HCT116 (cell line): ENCODE measurements around the gene RYR3. TPM values are rescaled to one million over a fixed set of nuclear protein-coding genes. Genes with fewer than 3 reads are reported as not detected.

Experiments
- ATAC-seq: fragments of 200-7000 bp; cut with Tn5 transposase; 2 replicates; pipeline ENCODE4 v1.9.1; 2020; ENCODE audit warnings: mild to moderate bottlenecking, moderate library complexity
- BruUV-seq: library from RNA; stranded (reverse); fragments of 400-500 nt; replicated peaks from 2 replicates; lab custom pipeline; 2021; lab: Mats Ljungman, UMichigan
- CTCF ChIA-PET: fragments of 300-600 bp; sonication (Branson Sonifier 250); formaldehyde crosslinking; loops from one replicate; lab custom pipeline; 2021; ENCODE audit warnings: antibody characterized with exemption; lab: Charles Lee
- POLR2A ChIA-PET: fragments of 300-600, 350-600 bp; sonication (Branson Sonifier 250); formaldehyde crosslinking; loops from one replicate; lab custom pipeline; 2021; ENCODE audit warnings: antibody characterized with exemption; lab: Charles Lee
- RAD21 ChIA-PET, 2 experiments: fragments of 300-600 bp; sonication (Branson Sonifier 250); formaldehyde crosslinking; loops; one replicate each; lab custom pipeline; 2023; ENCODE audit warnings: low total read pairs in 2 of 2; ENCODE audit not compliant: uncharacterized antibody in 2 of 2, unreplicated experiment in 2 of 2, low non-redundant PET in 1 of 2; lab: Charles Lee
- DNase-seq: peaks from one replicate; pipeline ENCODE4 v3.0.0-alpha.2; 2010; ENCODE audit warnings: low read depth, low spot score
- H2AFZ ChIP-seq: fragments of 200-600 bp; shearing (Covaris generic), sonication (generic); 2 replicates; pipeline ENCODE4 v1.6.1; 2017; ENCODE audit warnings: low read depth, mixed run types, mixed read lengths, antibody characterized with exemption, low read length; ENCODE audit not compliant: poor library complexity, severe bottlenecking
- H3K27ac ChIP-seq: 2 replicates; pipeline ENCODE4 v1.5.1; 2012; ENCODE audit warnings: low read depth, low read length
- H3K27me3 ChIP-seq: fragments of 200-600 bp; sonication (generic); 2 replicates; pipeline ENCODE4 v1.6.1; 2016; ENCODE audit warnings: mixed run types, low read length, mixed read lengths; ENCODE audit not compliant: insufficient read depth
- H3K36me3 ChIP-seq, 2 experiments: fragments of 200-500 bp in 1 of 2; fragments of 200-600 bp in 1 of 2; sonication (Bioruptor generic) in 1 of 2; sonication (generic) in 1 of 2; 2 replicates each; pipeline versions ENCODE4 v1.5.1 to v1.6.1; 2014 to 2016; ENCODE audit warnings: low read length in 2 of 2, inconsistent platforms in 1 of 2, mixed read lengths in 1 of 2, mixed run types in 1 of 2; ENCODE audit not compliant: insufficient read depth in 2 of 2, control insufficient read depth in 1 of 2
- H3K4me1 ChIP-seq, 2 experiments: fragments of 200-600 bp in 1 of 2; sonication (generic) in 1 of 2; 2 replicates each; pipeline versions ENCODE4 v1.5.1 to v1.6.1; 2012 to 2017; ENCODE audit warnings: low read length in 2 of 2, inconsistent platforms in 1 of 2, mild to moderate bottlenecking in 1 of 2, mixed read lengths in 1 of 2, mixed run types in 1 of 2, moderate library complexity in 1 of 2; ENCODE audit not compliant: insufficient read depth in 2 of 2, control insufficient read depth in 1 of 2
- H3K4me2 ChIP-seq: fragments of 200-600 bp; sonication (generic); 2 replicates; pipeline ENCODE4 v1.6.1; 2017; ENCODE audit warnings: mixed run types, low read length, mixed read lengths
- H3K4me3 ChIP-seq, 2 experiments: fragments of 200-600 bp in 1 of 2; sonication (generic) in 1 of 2; replicated peaks in 1 of 2; 2 replicates each; pipeline ENCODE4 v1.5.1; 2011 to 2016; ENCODE audit warnings: low read length in 2 of 2, control low read depth in 1 of 2, low read depth in 1 of 2, mild to moderate bottlenecking in 1 of 2, mixed read lengths in 1 of 2, mixed run types in 1 of 2
- H3K79me2 ChIP-seq: fragments of 200-600 bp; sonication (generic); 2 replicates; pipeline ENCODE4 v1.6.1; 2017; ENCODE audit warnings: mild to moderate bottlenecking, mixed run types, low read length, moderate library complexity, mixed read lengths; ENCODE audit not compliant: insufficient read depth
- H3K9ac ChIP-seq: fragments of 200-600 bp; sonication (generic); 2 replicates; pipeline ENCODE4 v1.6.1; 2016; ENCODE audit warnings: low read length, mixed read lengths
- H3K9me2 ChIP-seq: fragments of 200-600 bp; sonication (generic), shearing (Covaris generic); 2 replicates; pipeline ENCODE4 v1.6.1; 2017; ENCODE audit warnings: mixed run types, mild to moderate bottlenecking, moderate library complexity; ENCODE audit not compliant: insufficient read depth
- H3K9me3 ChIP-seq, 2 experiments: fragments of 200-500 bp in 1 of 2; fragments of 200-600 bp in 1 of 2; sonication (Bioruptor generic) in 1 of 2; sonication (generic) in 1 of 2; 2 replicates each; pipeline ENCODE4 v1.6.1; 2014 to 2017; ENCODE audit warnings: low read length in 2 of 2, mixed read lengths in 2 of 2, inconsistent platforms in 1 of 2, low read depth in 1 of 2, mild to moderate bottlenecking in 1 of 2, mixed run types in 1 of 2, moderate library complexity in 1 of 2; ENCODE audit not compliant: control insufficient read depth in 1 of 2, insufficient read depth in 1 of 2
- H4K20me1 ChIP-seq: fragments of 200-600 bp; sonication (generic), shearing (Covaris generic); 2 replicates; pipeline ENCODE4 v1.6.1; 2017; ENCODE audit warnings: mixed run types, mild to moderate bottlenecking, moderate library complexity; ENCODE audit not compliant: insufficient read depth
- EGR1 ChIP-seq: IDR thresholded peaks from 2 replicates; pipeline ENCODE4 v1.6.1; 2012; ENCODE audit warnings: low read depth
- ELF1 ChIP-seq: IDR thresholded peaks from 2 replicates; pipeline ENCODE4 v1.6.1; 2012; ENCODE audit warnings: low read depth, borderline replicate concordance
- FOSL1 ChIP-seq: IDR thresholded peaks from 2 replicates; pipeline ENCODE4 v1.6.1; 2012; ENCODE audit warnings: low read depth
- JUND ChIP-seq: IDR thresholded peaks from 2 replicates; pipeline ENCODE4 v1.6.1; 2012
- POLR2A ChIP-seq: IDR thresholded peaks from 2 replicates; pipeline ENCODE4 v1.7.0; 2011; ENCODE audit warnings: borderline replicate concordance; ENCODE audit not compliant: insufficient read depth, insufficient read length; ENCODE audit errors: extremely low read depth
- TCF7L2 ChIP-seq: IDR thresholded peaks from 2 replicates; pipeline ENCODE4 v1.7.0; 2011; ENCODE audit warnings: borderline replicate concordance, inconsistent platforms; ENCODE audit not compliant: insufficient read depth, insufficient read length; ENCODE audit errors: extremely low read depth
- ZFX ChIP-seq: fragments of 450-650 bp; IDR thresholded peaks from 2 replicates; pipeline ENCODE4 v1.6.1; 2017
- intact Hi-C: fragments of 100-400 bp; cut with micrococcal nuclease; formaldehyde crosslinking; loops from 2 replicates; pipeline ENCODE4 v1.10.0; 2022
- total RNA-seq: library from RNA; stranded (reverse); gene quantifications from one replicate; pipeline ENCODE4 v1.2.1, GENCODE V29; 2021; ENCODE audit not compliant: unreplicated experiment
- TF ChIP-seq, protein P1 (sequence below): IDR thresholded peaks from 2 replicates; pipeline ENCODE4 v1.6.1; 2012; ENCODE audit warnings: low read depth

The RYR3 gene
- total RNA-seq, 1 experiment from 2014 or later: not detected

DNA sequence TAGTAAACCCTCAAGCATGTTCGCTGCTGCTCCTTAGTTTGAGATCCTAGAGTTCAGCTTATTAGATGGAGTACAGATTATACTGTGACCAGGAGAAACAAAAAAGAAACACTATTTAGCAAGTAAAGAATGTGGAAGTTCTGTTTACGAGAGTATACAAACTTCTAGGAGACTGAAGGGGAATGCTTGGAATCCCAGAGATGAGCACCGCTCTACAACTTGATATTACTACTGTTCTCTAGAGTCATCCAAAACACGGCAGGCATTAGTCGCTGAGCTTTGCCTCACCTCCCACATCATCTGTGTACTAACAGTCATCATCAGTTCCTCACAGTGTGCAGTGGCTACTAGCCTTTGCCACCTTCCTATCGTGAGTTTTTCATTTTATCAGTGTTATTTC lies 536.1 kb downstream of the RYR3 start:
- BruUV-seq: no TSS peak

DNA sequence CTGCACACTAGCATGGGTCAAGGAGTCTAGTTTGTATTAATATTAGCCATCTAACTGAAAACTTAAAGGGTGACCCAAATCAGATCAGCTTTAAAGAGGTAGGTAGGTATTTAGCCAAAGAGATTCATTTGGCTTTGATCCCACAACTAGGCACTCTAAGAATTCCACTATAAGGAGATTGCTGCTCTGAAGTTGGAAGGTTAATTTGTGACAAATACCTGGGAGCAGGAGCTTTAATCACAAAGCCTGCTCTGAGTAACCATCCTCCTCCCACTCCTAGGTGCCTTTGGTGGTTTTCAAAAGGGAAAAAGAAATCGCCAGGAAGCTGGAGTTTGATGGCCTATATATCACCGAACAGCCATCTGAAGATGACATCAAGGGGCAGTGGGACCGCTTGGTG lies 537.2 kb downstream of the RYR3 start:
- TF ChIP-seq JUND: no peak
- no peak for TF ChIP-seq ZFX
- no peak for TF ChIP-seq TCF7L2
- TF ChIP-seq, protein P1, sequence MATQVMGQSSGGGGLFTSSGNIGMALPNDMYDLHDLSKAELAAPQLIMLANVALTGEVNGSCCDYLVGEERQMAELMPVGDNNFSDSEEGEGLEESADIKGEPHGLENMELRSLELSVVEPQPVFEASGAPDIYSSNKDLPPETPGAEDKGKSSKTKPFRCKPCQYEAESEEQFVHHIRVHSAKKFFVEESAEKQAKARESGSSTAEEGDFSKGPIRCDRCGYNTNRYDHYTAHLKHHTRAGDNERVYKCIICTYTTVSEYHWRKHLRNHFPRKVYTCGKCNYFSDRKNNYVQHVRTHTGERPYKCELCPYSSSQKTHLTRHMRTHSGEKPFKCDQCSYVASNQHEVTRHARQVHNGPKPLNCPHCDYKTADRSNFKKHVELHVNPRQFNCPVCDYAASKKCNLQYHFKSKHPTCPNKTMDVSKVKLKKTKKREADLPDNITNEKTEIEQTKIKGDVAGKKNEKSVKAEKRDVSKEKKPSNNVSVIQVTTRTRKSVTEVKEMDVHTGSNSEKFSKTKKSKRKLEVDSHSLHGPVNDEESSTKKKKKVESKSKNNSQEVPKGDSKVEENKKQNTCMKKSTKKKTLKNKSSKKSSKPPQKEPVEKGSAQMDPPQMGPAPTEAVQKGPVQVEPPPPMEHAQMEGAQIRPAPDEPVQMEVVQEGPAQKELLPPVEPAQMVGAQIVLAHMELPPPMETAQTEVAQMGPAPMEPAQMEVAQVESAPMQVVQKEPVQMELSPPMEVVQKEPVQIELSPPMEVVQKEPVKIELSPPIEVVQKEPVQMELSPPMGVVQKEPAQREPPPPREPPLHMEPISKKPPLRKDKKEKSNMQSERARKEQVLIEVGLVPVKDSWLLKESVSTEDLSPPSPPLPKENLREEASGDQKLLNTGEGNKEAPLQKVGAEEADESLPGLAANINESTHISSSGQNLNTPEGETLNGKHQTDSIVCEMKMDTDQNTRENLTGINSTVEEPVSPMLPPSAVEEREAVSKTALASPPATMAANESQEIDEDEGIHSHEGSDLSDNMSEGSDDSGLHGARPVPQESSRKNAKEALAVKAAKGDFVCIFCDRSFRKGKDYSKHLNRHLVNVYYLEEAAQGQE: no peak
- TF ChIP-seq, all 23 proteins: peak for 0
- no TSS peak for BruUV-seq
- Histone ChIP-seq H3K9me3 (no peaks in the 10 kb centered on the region), H3K4me1 (peaks cover 0 to 8% of the 10 kb centered on the region in 2 experiments; a peak in 1 of 4 replicates), H3K27me3 (no peaks in the 10 kb centered on the region), H3K4me2 (no peak overlapping the region), H3K27ac (no peak overlapping the region), H3K9ac (no peak overlapping the region), H3K4me3 (no peak overlapping the region), H2AFZ (no peak overlapping the region), H4K20me1 (no peaks in the 10 kb centered on the region), H3K79me2 (no peaks in the 10 kb centered on the region), H3K9me2 (no peaks in the 10 kb centered on the region), H3K36me3 (no peaks in the 10 kb centered on the region)
- no peak for ATAC-seq
- DNase-seq: no peak
- RAD21 ChIA-PET: no interaction called here
- POLR2A ChIA-PET: no interaction called here
- CTCF ChIA-PET: no interaction called here
- intact Hi-C loops: no loop called here

More for the DNA sequence above, 536.1 kb downstream of the RYR3 start:
- ATAC-seq: no peak
- Histone ChIP-seq H3K27ac (no peak overlapping the region), H4K20me1 (no peaks in the 10 kb centered on the region), H3K9me2 (no peaks in the 10 kb centered on the region), H3K4me1 (no peaks in the 10 kb centered on the region), H3K9ac (no peak overlapping the region), H3K4me3 (no peak overlapping the region), H3K27me3 (no peaks in the 10 kb centered on the region), H3K36me3 (no peaks in the 10 kb centered on the region), H3K9me3 (no peaks in the 10 kb centered on the region), H3K4me2 (no peak overlapping the region), H3K79me2 (no peaks in the 10 kb centered on the region), H2AFZ (no peak overlapping the region)
- DNase-seq: no peak
- intact Hi-C loops: no loop called here
- ChIA-PET RAD21 (no interaction called here), CTCF (no interaction called here), POLR2A (no interaction called here)
- TF ChIP-seq POLR2A (no peak), EGR1 (no peak), FOSL1 (no peak), ZFX (no peak), ELF1 (no peak)
